ENCODE measurements around the gene ZNF579.

- no peak for TF ChIP-seq CTCF (IDR thresholded peaks at IDR 0.05; ENCODE audit: poor library complexity, severe bottlenecking)
- TF ChIP-seq EP300 (conservative IDR thresholded peaks at IDR 0.05; ENCODE audit: poor library complexity, severe bottlenecking) = no peak
- TF ChIP-seq POLR2AphosphoS5 (IDR thresholded peaks at IDR 0.05) = no peak
- no peak for TF ChIP-seq TAF1 (IDR thresholded peaks at IDR 0.05; ENCODE audit: low read depth)
- no peak for TF ChIP-seq REST (IDR thresholded peaks at IDR 0.05; ENCODE audit: borderline replicate concordance)
- TF ChIP-seq SMC3 (conservative IDR thresholded peaks at IDR 0.05; ENCODE audit: poor library complexity) = no peak
- no peak for TF ChIP-seq MXI1 (conservative IDR thresholded peaks at IDR 0.05; ENCODE audit: poor library complexity, severe bottlenecking)
These were observed 32.7 kb upstream of the ZNF579 start for GRCh38 chr19:55613396-55613795.

Measured in neural cell (in vitro differentiated cells).